CD14-positive monocyte (primary cell): Measurements from ENCODE around the gene HTT-AS. TPM values are rescaled to one million over a fixed set of nuclear protein-coding genes. Genes with fewer than 3 reads are reported as not detected.

Source experiments
- DNase-seq, 3 donors: peaks; one replicate each; pipeline ENCODE4 v3.0.0-alpha.2; 2011 to 2022
- H2AFZ ChIP-seq: 2 replicates; pipeline ENCODE4 v1.6.0; 2012; ENCODE audit warnings: mild to moderate bottlenecking, low read depth, low read length, inconsistent platforms; ENCODE audit not compliant: insufficient read depth, poor library complexity, severe bottlenecking
- H3K27ac ChIP-seq, 2 donors: 1 replicate in 1 of 2; 2 replicates in 1 of 2; pipeline ENCODE4 v1.5.1; 2012 to 2013; ENCODE audit warnings: low read length in 2 of 2, control low read depth in 1 of 2, inconsistent platforms in 1 of 2, low read depth in 1 of 2, mild to moderate bottlenecking in 1 of 2
- H3K27me3 ChIP-seq, 2 donors: one replicate each; pipeline versions ENCODE4 v1.6.0 to v1.6.1; 2011 to 2013; ENCODE audit warnings: low read length in 2 of 2; ENCODE audit not compliant: control insufficient read depth in 2 of 2, insufficient read depth in 2 of 2
- H3K36me3 ChIP-seq, 2 donors: replicated peaks in 1 of 2; 1 replicate in 1 of 2; 2 replicates in 1 of 2; pipeline versions ENCODE4 v1.5.1 to v1.6.1; 2012 to 2013; ENCODE audit warnings: low read length in 2 of 2, control low read depth in 1 of 2, inconsistent platforms in 1 of 2, mild to moderate bottlenecking in 1 of 2; ENCODE audit not compliant: insufficient read depth in 2 of 2, control insufficient read depth in 1 of 2
- H3K4me1 ChIP-seq, 2 donors: 1 replicate in 1 of 2; 2 replicates in 1 of 2; pipeline versions ENCODE4 v1.5.1 to v1.6.1; 2012 to 2013; ENCODE audit warnings: low read length in 2 of 2, control low read depth in 1 of 2, inconsistent platforms in 1 of 2, mild to moderate bottlenecking in 1 of 2, moderate library complexity in 1 of 2; ENCODE audit not compliant: insufficient read depth in 2 of 2, control insufficient read depth in 1 of 2
- H3K4me2 ChIP-seq: replicated peaks from 2 replicates; pipeline ENCODE3; 2012; ENCODE audit warnings: low read length, moderate library complexity, mild to moderate bottlenecking; ENCODE audit not compliant: poor library complexity, severe bottlenecking; ENCODE audit errors: extremely low read depth
- H3K4me3 ChIP-seq, 3 experiments: fragments of 200-600 bp in 1 of 3; sonication (generic) in 1 of 3; replicated peaks in 1 of 3; 1 replicate in 2 of 3; 2 replicates in 1 of 3; pipeline ENCODE4 v1.5.1; 2011 to 2013; ENCODE audit warnings: low read length in 3 of 3, mild to moderate bottlenecking in 3 of 3, control low read depth in 2 of 3, low read depth in 2 of 3, inconsistent platforms in 1 of 3, moderate library complexity in 1 of 3
- H3K79me2 ChIP-seq: 2 replicates; pipeline ENCODE4 v1.6.0; 2012; ENCODE audit warnings: mild to moderate bottlenecking, control low read depth, inconsistent platforms, low read length, moderate library complexity; ENCODE audit not compliant: insufficient read depth
- H3K9ac ChIP-seq: 2 replicates; pipeline ENCODE4 v1.6.0; 2017; ENCODE audit warnings: low read length, mild to moderate bottlenecking; ENCODE audit not compliant: insufficient read depth, poor library complexity, severe bottlenecking
- H3K9me3 ChIP-seq, 2 donors: replicated peaks in 1 of 2; 1 replicate in 1 of 2; 2 replicates in 1 of 2; pipeline versions ENCODE4 v1.5.1 to v1.6.1; 2012 to 2013; ENCODE audit warnings: low read length in 2 of 2, control low read depth in 1 of 2; ENCODE audit not compliant: control insufficient read depth in 1 of 2, insufficient read depth in 1 of 2
- H4K20me1 ChIP-seq: 2 replicates; pipeline ENCODE4 v1.6.0; 2012; ENCODE audit warnings: mild to moderate bottlenecking, low read length, control low read depth, moderate library complexity; ENCODE audit not compliant: insufficient read depth
- H3K27ac Mint-ChIP-seq, 7 donors: one replicate each; pipeline ENCODE4 v1.8.0; 2020; ENCODE audit warnings: mild to moderate bottlenecking in 7 of 7, mixed read lengths in 7 of 7, moderate library complexity in 6 of 7, inconsistent platforms in 2 of 7
- H3K27me3 Mint-ChIP-seq, 3 donors: one replicate each; pipeline ENCODE4 v1.8.0; 2021 to 2022; ENCODE audit warnings: low read depth in 3 of 3, mild to moderate bottlenecking in 3 of 3, mixed read lengths in 3 of 3, moderate library complexity in 3 of 3, inconsistent platforms in 1 of 3
- H3K36me3 Mint-ChIP-seq, 2 donors: one replicate each; pipeline ENCODE4 v1.8.0; 2020; ENCODE audit warnings: mixed read lengths in 2 of 2, inconsistent platforms in 1 of 2, mild to moderate bottlenecking in 1 of 2
- H3K4me1 Mint-ChIP-seq: one replicate; pipeline ENCODE4 v1.8.0; 2020; ENCODE audit warnings: mild to moderate bottlenecking, mixed read lengths
- H3K4me3 Mint-ChIP-seq, 2 donors: one replicate each; pipeline ENCODE4 v1.8.0; 2020; ENCODE audit warnings: mild to moderate bottlenecking in 2 of 2, mixed read lengths in 2 of 2, moderate library complexity in 1 of 2
- H3K9me3 Mint-ChIP-seq, 7 donors: one replicate each; pipeline ENCODE4 v1.8.0; 2020 to 2022; ENCODE audit warnings: mixed read lengths in 7 of 7, mild to moderate bottlenecking in 6 of 7, moderate library complexity in 6 of 7, inconsistent platforms in 2 of 7
- WGBS: methylation state at CpG from one replicate; pipeline ENCODE4 v1.1.5; 2013; ENCODE audit warnings: missing lambda C conversion rate; ENCODE audit not compliant: insufficient coverage; 5-methylcytosine and 5-hydroxymethylcytosine counted together
- intact Hi-C, 2 donors: fragments of 100-400 bp; cut with micrococcal nuclease; formaldehyde crosslinking; loops; one replicate each; pipeline versions ENCODE4 v1.15.0 to v1.15.1; 2023
- polyA plus RNA-seq, 3 donors: library from polyadenylated mRNA; depleted of rRNA in 1 of 3; unstranded in 2 of 3; stranded (reverse) in 1 of 3; fragments of 300-500 nt in 2 of 3; fragments of >200 nt in 1 of 3; fragmentation: Illumina TruSeq in 2 of 3; gene quantifications; 1 replicate in 2 of 3; 2 replicates in 1 of 3; pipeline ENCODE4 v1.2.3, GENCODE V29; 2012 to 2021
- TF ChIP-seq, protein P1 (sequence below): fragments of 200-600 bp; IDR thresholded peaks from one replicate; pipeline ENCODE4 v1.8.0; 2022; ENCODE audit warnings: antibody characterized with exemption, mild to moderate bottlenecking

The HTT-AS gene
- polyA plus RNA-seq, 3 donors, result not detected

DNA sequence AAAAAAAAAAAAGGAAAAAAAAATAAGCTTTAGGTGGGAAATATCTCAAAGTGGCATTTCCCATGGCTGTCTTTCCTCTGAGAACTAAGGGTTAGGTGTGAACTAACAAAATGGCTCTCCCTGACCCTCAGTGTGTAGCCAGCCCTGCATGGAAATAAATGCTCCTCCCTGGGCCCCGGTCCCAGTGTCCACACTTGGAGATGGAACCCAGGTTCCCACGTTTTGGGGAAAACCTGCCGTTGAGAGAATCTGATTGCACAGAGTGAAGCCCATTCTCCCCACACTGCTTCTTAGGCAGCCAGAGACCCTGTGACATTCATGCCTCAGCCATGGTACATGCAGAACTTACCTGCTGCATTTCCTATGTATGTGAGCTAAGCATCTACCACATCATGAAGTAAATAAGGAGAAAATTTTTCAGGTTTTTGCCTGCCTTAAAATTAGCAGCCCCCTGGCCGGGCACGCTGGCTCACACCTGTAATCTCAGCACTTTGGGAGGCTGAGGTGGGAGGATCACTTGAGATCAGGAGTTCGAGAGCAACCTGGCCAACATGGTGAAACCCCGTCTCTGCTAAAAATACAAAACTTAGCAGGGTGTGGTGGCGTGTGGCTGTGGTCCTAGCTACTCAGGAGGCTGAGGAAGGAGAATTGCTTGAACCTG lies 34.5 kb downstream of the HTT-AS start:
- Mint-ChIP-seq H3K27ac (peak overlapping the region in 1 of 7 donors; percentile 90), H3K4me3 (no peak overlapping the region), H3K27me3 (peaks cover 8 to 46% (median 18%) of the 10 kb centered on the region in 3 donors), H3K9me3 (peaks cover 0 to 1% (median 0%) of the 10 kb centered on the region in 7 donors), H3K36me3 (no peaks in the 10 kb centered on the region), H3K4me1 (peaks cover 42% of the 10 kb centered on the region)
- H3K4me2 ChIP-seq, result no peak overlapping the region
- no peaks in the 10 kb centered on the region for H3K36me3 ChIP-seq
- peaks cover 0 to 3% of the 10 kb centered on the region in 2 donors for H3K27me3 ChIP-seq
- no peak overlapping the region for H3K4me3 ChIP-seq
- DNase-seq, result no peak
- H3K27ac ChIP-seq, result no peak overlapping the region
- no peak overlapping the region for H2AFZ ChIP-seq
- TF ChIP-seq, protein P1, sequence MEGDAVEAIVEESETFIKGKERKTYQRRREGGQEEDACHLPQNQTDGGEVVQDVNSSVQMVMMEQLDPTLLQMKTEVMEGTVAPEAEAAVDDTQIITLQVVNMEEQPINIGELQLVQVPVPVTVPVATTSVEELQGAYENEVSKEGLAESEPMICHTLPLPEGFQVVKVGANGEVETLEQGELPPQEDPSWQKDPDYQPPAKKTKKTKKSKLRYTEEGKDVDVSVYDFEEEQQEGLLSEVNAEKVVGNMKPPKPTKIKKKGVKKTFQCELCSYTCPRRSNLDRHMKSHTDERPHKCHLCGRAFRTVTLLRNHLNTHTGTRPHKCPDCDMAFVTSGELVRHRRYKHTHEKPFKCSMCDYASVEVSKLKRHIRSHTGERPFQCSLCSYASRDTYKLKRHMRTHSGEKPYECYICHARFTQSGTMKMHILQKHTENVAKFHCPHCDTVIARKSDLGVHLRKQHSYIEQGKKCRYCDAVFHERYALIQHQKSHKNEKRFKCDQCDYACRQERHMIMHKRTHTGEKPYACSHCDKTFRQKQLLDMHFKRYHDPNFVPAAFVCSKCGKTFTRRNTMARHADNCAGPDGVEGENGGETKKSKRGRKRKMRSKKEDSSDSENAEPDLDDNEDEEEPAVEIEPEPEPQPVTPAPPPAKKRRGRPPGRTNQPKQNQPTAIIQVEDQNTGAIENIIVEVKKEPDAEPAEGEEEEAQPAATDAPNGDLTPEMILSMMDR, result no peak
- intact Hi-C loops, result no loop called here
- H3K9ac ChIP-seq, result no peak overlapping the region
- H3K79me2 ChIP-seq, result peaks cover 13% of the 10 kb centered on the region
- 96% methylated on average over 4 of the region's 8 CpGs for WGBS
- peaks cover 36 to 56% of the 10 kb centered on the region in 2 donors for H3K4me1 ChIP-seq
- no peaks in the 10 kb centered on the region for H4K20me1 ChIP-seq
- H3K9me3 ChIP-seq, result no peaks in the 10 kb centered on the region

- peak overlapping the region in 1 of 2 donors; percentile 31 for H3K27ac ChIP-seq
- DNase-seq, result peak; percentile 18 to 39 (median 19)
- no peaks in the 10 kb centered on the region for H3K9me3 ChIP-seq
- Mint-ChIP-seq H3K4me3 (peak overlapping the region; percentile 72 to 91), H3K9me3 (peaks cover 0 to 1% (median 0%) of the 10 kb centered on the region in 7 donors), H3K36me3 (no peaks in the 10 kb centered on the region), H3K27me3 (peaks cover 11 to 46% (median 18%) of the 10 kb centered on the region in 3 donors), H3K4me1 (peaks cover 37% of the 10 kb centered on the region), H3K27ac (peak overlapping the region in 4 of 7 donors; percentile 27 to 81 (median 56))
- no peaks in the 10 kb centered on the region for H4K20me1 ChIP-seq
- H3K4me1 ChIP-seq, result peaks cover 35 to 44% of the 10 kb centered on the region in 2 donors
- H3K27me3 ChIP-seq, result peaks cover 0 to 3% of the 10 kb centered on the region in 2 donors
- H3K9ac ChIP-seq, result peak overlapping the region; percentile 18
- TF ChIP-seq, protein P1, result no peak
- peak overlapping the region; percentile 8 to 67 (median 19) for H3K4me3 ChIP-seq
- WGBS, result 0% methylated on average over 4 of the region's 6 CpGs
- H3K36me3 ChIP-seq, result no peaks in the 10 kb centered on the region
- peaks cover 10% of the 10 kb centered on the region for H3K79me2 ChIP-seq
- intact Hi-C loops, result no loop called here
- H3K4me2 ChIP-seq, result peak overlapping the region; percentile 66
- peak overlapping the region; percentile 63 for H2AFZ ChIP-seq
Observed at GRCh38 chr4:3037957-3038461, 36.3 kb downstream of the HTT-AS start.
